OCI-LY1 (cell line): ENCODE measurements around the gene ILF3.

Experiments
- EZH2 ChIP-seq: fragments of 200-600 bp; sonication (generic), shearing (Covaris generic); IDR thresholded peaks from 2 replicates; pipeline ENCODE4 v1.8.0; 2017; ENCODE audit warnings: borderline replicate concordance, mixed run types, mild to moderate bottlenecking, antibody characterized with exemption, low read length, moderate library complexity, mixed read lengths
- TF ChIP-seq, protein P1 (sequence below): fragments of 200-600 bp; sonication (generic), shearing (Covaris generic); IDR thresholded peaks from 2 replicates; pipeline ENCODE4 v1.5.1; 2017; ENCODE audit warnings: mild to moderate bottlenecking, antibody characterized with exemption, low read length, moderate library complexity, mixed read lengths

- TF ChIP-seq, protein P1, sequence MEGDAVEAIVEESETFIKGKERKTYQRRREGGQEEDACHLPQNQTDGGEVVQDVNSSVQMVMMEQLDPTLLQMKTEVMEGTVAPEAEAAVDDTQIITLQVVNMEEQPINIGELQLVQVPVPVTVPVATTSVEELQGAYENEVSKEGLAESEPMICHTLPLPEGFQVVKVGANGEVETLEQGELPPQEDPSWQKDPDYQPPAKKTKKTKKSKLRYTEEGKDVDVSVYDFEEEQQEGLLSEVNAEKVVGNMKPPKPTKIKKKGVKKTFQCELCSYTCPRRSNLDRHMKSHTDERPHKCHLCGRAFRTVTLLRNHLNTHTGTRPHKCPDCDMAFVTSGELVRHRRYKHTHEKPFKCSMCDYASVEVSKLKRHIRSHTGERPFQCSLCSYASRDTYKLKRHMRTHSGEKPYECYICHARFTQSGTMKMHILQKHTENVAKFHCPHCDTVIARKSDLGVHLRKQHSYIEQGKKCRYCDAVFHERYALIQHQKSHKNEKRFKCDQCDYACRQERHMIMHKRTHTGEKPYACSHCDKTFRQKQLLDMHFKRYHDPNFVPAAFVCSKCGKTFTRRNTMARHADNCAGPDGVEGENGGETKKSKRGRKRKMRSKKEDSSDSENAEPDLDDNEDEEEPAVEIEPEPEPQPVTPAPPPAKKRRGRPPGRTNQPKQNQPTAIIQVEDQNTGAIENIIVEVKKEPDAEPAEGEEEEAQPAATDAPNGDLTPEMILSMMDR, result no peak
- no peak for TF ChIP-seq EZH2
These were observed 49.6 kb upstream of the ILF3 start for GRCh38 chr19:10604460-10604980.
